GM18858 (cell line): Measurements from ENCODE around the gene LHFPL6.

Experiments
- ATAC-seq: cut with Tn5 transposase; IDR thresholded peaks from one replicate; pipeline ENCODE4 v1.9.1; 2021; ENCODE audit not compliant: unreplicated experiment

LHFPL6 gene

DNA sequence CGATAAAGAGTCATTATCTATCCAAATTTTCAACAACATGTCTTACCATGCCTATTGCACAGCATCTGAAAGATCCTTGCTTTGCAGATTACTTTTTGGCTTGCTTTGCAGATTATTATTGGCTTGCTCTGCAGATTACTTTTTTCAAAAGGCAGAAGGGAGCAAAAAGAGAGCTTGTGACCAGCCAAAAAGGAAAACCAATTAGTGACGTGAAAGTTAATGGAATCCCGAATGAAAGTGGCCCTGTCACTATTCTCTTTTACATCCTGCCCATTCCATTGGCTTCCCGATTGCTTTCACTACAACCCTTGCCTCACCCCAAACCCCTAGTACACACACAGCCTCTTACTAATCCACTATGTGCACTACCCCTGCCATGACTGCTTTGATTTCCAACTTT is 81.3 kb downstream of the LHFPL6 start:
- no peak for ATAC-seq

- no peak for ATAC-seq
Measured at GRCh38 chr13:39516096-39516495, 86.9 kb downstream of the LHFPL6 start.

DNA sequence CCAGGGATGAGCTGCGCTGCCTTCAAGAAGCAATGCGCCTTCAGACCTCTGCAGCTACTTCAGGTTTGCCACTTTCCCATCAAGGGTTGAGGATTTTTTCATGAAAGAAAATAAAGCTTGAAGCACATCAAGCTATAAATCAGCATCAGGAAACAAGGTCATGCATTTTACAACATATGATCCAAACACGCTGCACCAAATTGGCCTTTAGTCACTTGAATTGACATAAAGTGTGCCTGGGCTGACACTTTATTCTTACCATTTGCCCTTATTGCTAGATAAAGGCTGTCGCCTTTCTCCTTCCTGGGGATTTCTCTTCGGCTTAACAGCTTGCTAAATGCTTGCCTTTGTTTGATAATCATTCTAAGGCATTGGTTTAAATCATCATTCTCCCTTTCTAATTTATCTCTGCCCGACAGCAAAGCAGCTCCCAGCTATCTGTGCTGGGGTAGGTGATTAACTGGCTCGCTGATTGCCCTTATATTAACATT is 87.7 kb downstream of the LHFPL6 start:
- no peak for ATAC-seq

DNA sequence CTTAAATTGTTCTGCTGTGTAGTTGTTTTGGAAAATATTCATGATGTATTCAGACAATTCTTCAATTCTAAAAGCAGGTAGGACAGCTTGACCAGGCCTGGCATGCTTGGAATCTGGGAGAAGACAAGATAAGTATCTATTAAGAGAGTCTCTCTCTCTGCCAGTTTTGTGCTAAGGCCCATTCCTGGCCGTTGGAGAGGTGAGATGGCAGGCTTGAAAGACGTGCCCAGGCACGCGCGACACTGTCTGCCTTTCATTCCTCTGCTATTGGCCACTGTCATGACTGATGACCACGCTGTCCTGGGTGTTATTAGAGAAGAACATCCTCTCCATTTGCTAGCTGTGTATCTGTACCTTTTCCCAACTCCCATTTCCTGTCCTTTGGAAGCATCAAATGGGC is 90.3 kb downstream of the LHFPL6 start:
- ATAC-seq: no peak

DNA sequence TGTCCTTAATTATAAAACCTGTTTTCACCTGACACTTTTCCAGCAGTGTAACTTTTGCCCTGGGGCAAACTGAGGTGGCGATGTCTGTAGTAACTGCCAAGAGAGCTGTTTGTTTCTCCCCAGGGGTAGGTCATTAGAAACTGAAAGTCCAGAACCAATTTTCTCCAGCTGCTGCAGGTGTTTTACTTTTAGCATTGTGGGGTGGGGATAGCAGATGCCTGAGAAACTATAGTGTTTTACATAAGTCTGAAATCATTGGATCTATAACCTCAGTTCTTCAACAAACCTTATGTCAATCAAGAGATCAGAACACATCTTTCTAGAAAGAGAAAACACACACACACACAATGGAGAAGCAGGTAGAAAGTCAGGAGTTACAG is 92.7 kb downstream of the LHFPL6 start:
- no peak for ATAC-seq

DNA sequence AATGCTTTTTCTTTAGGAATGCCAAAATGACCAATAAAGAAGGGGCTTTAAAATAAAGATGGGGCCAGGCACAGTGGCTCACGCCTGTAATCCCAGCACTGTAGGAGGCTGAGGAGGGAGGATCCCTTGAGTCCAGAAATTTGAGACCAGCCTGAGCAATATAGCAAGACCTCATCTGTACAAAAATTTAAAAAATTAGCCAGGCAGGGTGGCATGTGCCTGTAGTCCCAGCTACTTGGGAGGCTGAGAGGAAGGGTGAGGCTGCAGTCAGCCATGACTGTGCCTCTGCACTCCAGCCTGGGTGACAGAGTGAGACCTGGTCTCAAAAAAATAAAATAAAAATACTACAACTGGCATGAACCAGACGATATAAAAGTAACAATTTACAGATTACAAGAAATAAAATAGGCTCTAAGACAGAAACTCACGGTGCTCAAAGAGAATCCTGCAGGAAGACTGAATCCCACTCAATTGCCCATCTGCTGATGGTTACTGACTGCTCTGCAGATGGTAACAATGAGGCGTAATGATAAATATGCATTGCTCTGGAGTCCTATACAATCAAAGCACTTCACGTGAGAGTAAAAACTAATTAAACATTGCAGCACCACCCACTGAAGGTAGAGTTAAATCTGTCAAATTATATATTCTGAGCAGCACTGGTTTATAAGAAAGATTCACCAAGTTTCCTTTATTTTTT is 93.2 kb downstream of the LHFPL6 start:
- no peak for ATAC-seq

DNA sequence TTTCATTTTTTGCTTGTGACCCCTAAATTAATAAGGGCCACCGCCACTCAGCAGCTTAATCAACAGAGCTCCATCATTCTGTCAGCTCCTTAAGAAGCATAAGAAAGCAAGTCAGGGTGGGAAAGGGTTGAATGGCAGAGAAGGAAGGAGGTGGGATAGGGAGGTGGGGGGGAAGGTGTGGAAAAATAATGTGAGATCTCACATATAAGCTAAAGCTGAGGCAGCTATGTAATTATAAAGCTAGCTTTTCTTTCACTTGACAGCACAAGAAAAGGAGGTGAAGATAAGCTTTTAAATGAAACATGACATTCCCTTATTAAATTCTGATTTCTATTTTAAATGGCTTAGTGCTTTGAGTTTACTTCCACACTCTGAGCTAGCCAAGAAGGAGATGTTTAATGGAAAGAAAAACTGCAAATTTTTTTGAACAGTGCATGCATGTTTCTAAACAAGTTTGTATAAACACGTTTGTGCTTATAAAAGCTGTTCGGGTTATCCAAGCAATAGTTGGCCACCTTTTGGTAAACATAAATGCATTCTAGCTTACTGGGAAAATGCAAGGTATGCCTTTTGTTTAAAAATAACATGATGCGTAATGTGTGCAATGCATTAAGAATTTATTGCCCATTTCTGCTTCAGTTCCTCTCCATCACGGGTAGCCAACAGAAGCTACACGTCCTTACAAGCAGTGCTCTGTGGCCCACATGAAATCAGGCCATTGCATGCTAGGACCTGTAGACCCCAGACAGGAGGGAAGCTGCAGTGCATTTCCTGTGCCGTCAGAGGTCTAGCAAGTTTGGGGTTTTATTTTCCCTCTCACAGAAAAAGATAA is 96.2 kb downstream of the LHFPL6 start:
- ATAC-seq: no peak

GRCh38 chr13:39505151-39505550 is 97.8 kb downstream of the LHFPL6 start:
- no peak for ATAC-seq

DNA sequence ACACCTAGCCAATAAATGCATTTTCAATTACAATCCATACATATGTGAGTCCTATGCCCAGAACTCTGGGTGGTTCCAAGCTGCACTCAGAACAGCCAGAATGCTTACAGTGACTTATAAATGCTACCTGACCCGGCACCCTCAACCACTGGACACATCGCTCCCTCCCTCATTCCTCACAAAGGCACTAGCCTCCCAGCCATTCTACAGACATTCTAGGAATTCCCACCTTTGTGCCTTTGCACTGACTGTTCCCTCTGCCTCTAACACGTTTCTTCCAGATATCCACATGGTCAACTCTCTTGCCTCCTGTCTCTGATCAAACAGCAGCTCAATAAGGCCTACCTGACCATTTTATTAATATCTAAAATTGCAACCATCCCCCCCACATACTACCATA is 99.9 kb downstream of the LHFPL6 start:
- ATAC-seq: no peak

DNA sequence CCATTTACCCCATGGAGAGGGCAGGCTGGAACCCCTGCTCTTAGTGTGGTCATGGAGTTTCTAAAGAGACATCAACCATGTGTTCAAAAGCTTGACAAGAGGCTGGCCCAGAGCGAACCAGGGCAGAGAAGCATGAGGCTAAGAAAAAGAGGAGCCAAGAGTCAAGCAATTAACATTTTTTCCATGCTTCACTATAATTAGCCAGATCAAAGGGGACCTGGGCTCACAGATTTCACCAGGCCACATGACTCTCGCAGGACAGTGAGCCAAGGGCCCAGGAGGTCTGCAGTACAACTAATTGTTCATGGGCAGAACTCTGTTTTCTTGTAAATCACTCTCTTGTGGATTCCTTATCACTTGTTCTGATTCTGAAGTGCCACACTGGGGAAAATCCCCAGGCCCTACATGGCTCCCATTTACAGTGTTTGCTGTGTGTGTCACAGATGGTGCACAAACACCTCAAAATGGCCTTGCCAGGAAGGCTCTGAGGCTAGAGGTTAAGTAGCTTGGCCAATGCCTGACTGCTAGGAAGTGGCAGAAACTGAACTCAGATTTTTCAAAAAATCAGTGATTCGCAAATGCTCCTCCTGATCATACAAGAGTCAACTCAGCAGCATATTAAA is 101.2 kb downstream of the LHFPL6 start:
- ATAC-seq: no peak

DNA sequence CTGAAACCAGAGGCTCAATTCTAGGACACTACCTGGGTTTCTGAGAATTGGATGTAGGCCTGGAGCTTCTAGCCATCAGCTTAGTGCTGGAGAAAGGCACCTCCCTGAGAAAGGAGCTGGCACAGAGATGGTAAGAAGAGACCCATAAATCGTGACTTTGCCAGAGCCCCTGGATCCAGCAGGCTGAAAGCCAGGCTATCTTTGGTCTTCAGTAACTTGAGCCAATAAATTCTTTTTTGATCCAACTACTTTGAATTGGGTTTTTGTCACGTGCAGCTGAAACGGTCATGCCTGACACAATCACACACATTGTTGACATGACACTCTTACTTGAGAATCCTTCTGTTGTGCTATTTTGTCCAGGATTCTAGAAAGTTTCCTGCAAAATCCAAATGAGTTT is 103.4 kb downstream of the LHFPL6 start:
- no peak for ATAC-seq

- ATAC-seq: no peak
Measured at GRCh38 chr13:39498471-39499114, 104.4 kb downstream of the LHFPL6 start.

GRCh38 chr13:39496506-39496905 is 106.5 kb downstream of the LHFPL6 start:
- ATAC-seq: no peak

GRCh38 chr13:39494633-39495032 is 108.4 kb downstream of the LHFPL6 start:
- ATAC-seq: no peak

DNA sequence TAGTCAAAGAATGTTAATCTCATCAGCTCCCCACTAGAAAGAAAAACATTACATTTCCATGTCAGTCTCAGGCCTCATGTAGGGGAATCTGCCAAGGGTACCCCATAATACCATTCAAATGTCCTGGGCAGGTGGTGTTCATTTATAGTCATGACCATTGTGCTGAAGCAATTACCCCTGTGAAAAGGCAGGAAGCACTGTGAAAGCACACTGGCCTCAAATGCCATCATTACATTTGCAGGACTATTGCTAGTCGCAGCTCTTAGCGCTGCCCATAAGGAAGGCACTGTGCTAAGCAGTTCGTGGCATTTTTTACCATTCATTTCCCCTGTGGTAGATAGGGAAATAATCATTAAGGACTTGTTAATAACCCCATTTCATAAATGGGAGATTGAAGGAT is 109.0 kb downstream of the LHFPL6 start:
- ATAC-seq: no peak

DNA sequence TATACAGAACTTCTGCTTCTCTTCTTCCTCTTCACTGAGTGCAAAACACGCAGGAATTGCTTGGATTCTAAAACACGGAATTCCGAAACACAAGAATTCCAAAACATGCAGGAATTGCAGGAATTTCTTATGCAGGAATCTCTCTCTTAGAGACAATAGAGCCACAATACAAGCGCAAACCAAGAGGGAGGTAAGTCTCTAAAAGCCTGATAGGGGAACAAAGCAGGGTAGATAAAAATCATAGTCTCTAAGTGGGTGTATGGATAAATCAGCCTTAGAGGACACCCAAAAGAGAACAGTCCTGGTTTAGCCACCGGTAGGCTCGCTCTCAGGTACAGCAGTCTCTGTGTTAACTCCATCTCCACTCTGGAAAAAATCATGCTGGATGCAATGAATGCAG is 112.9 kb downstream of the LHFPL6 start:
- no peak for ATAC-seq

DNA sequence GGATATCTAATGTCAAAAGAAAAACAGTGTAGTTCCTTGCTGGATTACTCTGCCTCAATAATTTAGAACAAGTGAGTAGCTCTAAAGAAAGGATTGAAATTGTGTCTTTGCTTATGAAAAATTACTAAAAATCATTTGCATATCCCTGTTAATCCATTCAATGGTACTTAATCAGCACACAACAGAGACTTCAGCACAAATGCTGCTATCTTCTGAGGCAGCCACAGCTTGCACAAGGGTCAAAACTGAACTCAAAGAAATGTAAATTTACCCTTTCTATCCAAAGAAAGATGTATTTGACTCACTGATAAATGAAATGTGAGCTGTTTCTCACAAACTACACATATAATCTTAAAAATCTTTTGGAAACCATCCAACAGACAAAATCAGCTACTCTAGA is 116.2 kb downstream of the LHFPL6 start:
- no peak for ATAC-seq

DNA sequence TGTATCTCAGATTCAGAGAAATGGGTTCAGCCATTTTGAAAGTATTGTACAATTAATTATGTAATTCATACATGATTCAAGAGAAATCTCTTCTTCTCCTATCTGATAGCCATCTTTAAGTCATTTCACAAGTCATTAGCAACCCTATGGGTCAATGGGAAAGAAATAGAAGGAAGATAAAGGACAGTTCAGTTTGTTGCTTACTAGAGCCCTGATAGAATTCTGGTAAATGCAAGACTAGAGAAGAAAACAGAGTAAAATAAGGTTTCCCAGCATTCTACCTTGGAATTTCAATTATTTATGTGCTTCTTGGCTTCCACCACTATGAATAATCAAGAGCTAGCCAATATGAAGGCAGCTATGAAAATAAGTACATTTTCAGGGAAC is 117.7 kb downstream of the LHFPL6 start:
- no peak for ATAC-seq

GRCh38 chr13:39484506-39485313 is 118.3 kb downstream of the LHFPL6 start:
- no peak for ATAC-seq

DNA sequence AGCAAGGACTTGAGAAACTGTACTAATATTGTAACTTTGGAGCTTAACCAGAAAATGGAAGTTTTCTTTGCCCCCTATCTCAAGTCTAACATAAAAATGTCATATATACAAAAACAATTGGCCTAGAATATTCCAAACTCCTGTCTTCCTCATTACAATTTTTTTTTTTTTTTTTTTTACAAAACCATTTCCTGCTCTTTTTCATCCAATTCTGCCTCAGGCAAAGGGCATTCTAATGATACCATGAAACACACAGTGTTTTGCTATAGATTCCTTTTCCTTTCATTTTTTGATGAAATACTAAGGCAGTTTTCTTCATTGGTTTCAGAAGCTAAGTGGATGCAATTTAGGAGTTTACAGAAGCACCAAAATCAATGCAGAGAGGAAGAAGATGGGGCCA is 119.7 kb downstream of the LHFPL6 start:
- no peak for ATAC-seq

- no peak for ATAC-seq
Measured at GRCh38 chr13:39481491-39481890, 121.5 kb downstream of the LHFPL6 start.
